Erythroblast (primary cell): Measurements from ENCODE around the gene SUSD3.

Source experiments
- GATA1 ChIP-seq: IDR thresholded peaks from 2 replicates; pipeline ENCODE4 v1.6.1; 2011; ENCODE audit warnings: low read depth, mild to moderate bottlenecking, control low read depth, low read length, moderate library complexity
- POLR2A ChIP-seq: IDR thresholded peaks from 2 replicates; pipeline ENCODE4 v1.6.1; 2011; ENCODE audit warnings: mild to moderate bottlenecking, low read length

DNA sequence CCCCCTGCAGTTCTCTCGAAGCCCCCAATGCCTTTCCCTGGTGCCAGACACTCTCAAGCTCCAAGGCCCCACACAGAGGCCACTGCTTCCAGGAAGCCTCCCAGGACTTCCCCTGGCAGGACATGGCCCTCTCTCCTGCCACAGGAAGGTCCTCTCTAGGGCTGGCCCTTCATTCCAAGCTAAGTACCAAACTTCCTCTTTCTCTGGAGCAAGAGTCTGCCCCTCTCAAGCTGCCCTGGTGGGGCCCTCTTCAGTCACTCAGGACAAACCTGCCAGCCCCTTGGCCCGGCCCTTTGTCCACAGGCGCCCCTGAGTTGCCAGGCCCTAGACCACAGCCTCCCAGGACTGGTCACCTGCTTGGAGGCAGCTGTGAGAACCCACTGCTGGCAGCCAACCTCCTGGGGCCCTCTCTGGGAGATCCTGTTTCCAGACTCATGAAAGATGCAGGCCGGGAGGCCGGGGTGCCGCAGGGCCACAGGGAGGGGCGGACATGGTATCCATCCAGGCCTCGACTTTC, 69.0 kb downstream of the SUSD3 start:
- no peak for TF ChIP-seq POLR2A
- no peak for TF ChIP-seq GATA1
